ENCODE data around the gene PIGBOS1.

- TF ChIP-seq, protein P1, sequence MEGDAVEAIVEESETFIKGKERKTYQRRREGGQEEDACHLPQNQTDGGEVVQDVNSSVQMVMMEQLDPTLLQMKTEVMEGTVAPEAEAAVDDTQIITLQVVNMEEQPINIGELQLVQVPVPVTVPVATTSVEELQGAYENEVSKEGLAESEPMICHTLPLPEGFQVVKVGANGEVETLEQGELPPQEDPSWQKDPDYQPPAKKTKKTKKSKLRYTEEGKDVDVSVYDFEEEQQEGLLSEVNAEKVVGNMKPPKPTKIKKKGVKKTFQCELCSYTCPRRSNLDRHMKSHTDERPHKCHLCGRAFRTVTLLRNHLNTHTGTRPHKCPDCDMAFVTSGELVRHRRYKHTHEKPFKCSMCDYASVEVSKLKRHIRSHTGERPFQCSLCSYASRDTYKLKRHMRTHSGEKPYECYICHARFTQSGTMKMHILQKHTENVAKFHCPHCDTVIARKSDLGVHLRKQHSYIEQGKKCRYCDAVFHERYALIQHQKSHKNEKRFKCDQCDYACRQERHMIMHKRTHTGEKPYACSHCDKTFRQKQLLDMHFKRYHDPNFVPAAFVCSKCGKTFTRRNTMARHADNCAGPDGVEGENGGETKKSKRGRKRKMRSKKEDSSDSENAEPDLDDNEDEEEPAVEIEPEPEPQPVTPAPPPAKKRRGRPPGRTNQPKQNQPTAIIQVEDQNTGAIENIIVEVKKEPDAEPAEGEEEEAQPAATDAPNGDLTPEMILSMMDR (IDR thresholded peaks at IDR 0.05) = no peak
- TF ChIP-seq POLR2A (IDR thresholded peaks at IDR 0.05) = no peak
- no peak for TF ChIP-seq POLR2AphosphoS5 (IDR thresholded peaks at IDR 0.05)
- TF ChIP-seq EP300 (IDR thresholded peaks at IDR 0.05) = no peak
Measured at GRCh38 chr15:55357774-55358173, 38.9 kb upstream of the PIGBOS1 start.
